Trophoblast cell (in vitro differentiated cells and primary cell): ENCODE data around the gene TRIM10.

Experiments used
- DNase-seq, 2 donors: peaks; one replicate each; pipeline ENCODE4 v3.0.0-alpha.2; 2016
- H2AFZ ChIP-seq: 2 replicates; pipeline ENCODE4 v1.6.1; 2013; ENCODE audit warnings: low read length, moderate library complexity, mild to moderate bottlenecking; ENCODE audit not compliant: insufficient read depth, poor library complexity
- H2AK5ac ChIP-seq: 2 replicates; pipeline ENCODE4 v1.6.1; 2013; ENCODE audit warnings: mild to moderate bottlenecking, low read length
- H2BK120ac ChIP-seq: 2 replicates; pipeline ENCODE4 v1.6.1; 2013; ENCODE audit warnings: low read length, mild to moderate bottlenecking, moderate library complexity; ENCODE audit not compliant: insufficient read depth, poor library complexity
- H2BK12ac ChIP-seq: 2 replicates; pipeline ENCODE4 v1.6.1; 2013; ENCODE audit warnings: mild to moderate bottlenecking, low read length, moderate library complexity
- H2BK5ac ChIP-seq: 2 replicates; pipeline ENCODE4 v1.6.1; 2013; ENCODE audit warnings: low read length, low read depth, moderate library complexity, mild to moderate bottlenecking; ENCODE audit not compliant: poor library complexity
- H3K14ac ChIP-seq: 2 replicates; pipeline ENCODE4 v1.6.1; 2013; ENCODE audit warnings: mild to moderate bottlenecking, low read length
- H3K18ac ChIP-seq: 2 replicates; pipeline ENCODE4 v1.6.1; 2013; ENCODE audit warnings: mild to moderate bottlenecking, low read length
- H3K23ac ChIP-seq: 2 replicates; pipeline ENCODE4 v1.6.1; 2013; ENCODE audit warnings: low read length
- H3K27ac ChIP-seq: 2 replicates; pipeline ENCODE4 v1.5.1; 2013; ENCODE audit warnings: low read depth, mild to moderate bottlenecking, inconsistent platforms, low read length, moderate library complexity
- H3K27me3 ChIP-seq: 2 replicates; pipeline ENCODE4 v1.6.1; 2013; ENCODE audit warnings: inconsistent platforms, mild to moderate bottlenecking, low read length, moderate library complexity; ENCODE audit not compliant: insufficient read depth
- H3K36me3 ChIP-seq, 2 experiments: 1 replicate in 1 of 2; 2 replicates in 1 of 2; pipeline ENCODE4 v1.6.1; 2013; ENCODE audit warnings: low read length in 2 of 2, mild to moderate bottlenecking in 2 of 2, moderate library complexity in 1 of 2; ENCODE audit not compliant: insufficient read depth in 2 of 2, control insufficient read depth in 1 of 2
- H3K4ac ChIP-seq: 2 replicates; pipeline ENCODE4 v1.6.1; 2013; ENCODE audit warnings: low read depth, mild to moderate bottlenecking, low read length, moderate library complexity
- H3K4me1 ChIP-seq, 2 experiments: 1 replicate in 1 of 2; 2 replicates in 1 of 2; pipeline ENCODE4 v1.6.1; 2013; ENCODE audit warnings: low read length in 2 of 2, mild to moderate bottlenecking in 2 of 2, moderate library complexity in 1 of 2; ENCODE audit not compliant: insufficient read depth in 2 of 2, control insufficient read depth in 1 of 2
- H3K4me2 ChIP-seq: 2 replicates; pipeline ENCODE4 v1.6.1; 2013; ENCODE audit warnings: inconsistent platforms, mild to moderate bottlenecking, low read length, moderate library complexity
- H3K4me3 ChIP-seq: 2 replicates; pipeline ENCODE4 v1.5.1; 2013; ENCODE audit warnings: mild to moderate bottlenecking, low read depth, low read length, inconsistent platforms
- H3K79me1 ChIP-seq: one replicate; pipeline ENCODE4 v1.6.1; 2013; ENCODE audit warnings: low read length
- H3K79me2 ChIP-seq: 2 replicates; pipeline ENCODE4 v1.6.1; 2013; ENCODE audit warnings: low read length, mild to moderate bottlenecking; ENCODE audit not compliant: control insufficient read depth, insufficient read depth, poor library complexity
- H3K9ac ChIP-seq: 2 replicates; pipeline ENCODE4 v1.6.1; 2013; ENCODE audit warnings: mild to moderate bottlenecking, low read length
- H3K9me3 ChIP-seq: 2 replicates; pipeline ENCODE4 v1.6.1; 2013; ENCODE audit warnings: low read depth, mild to moderate bottlenecking, control low read depth, inconsistent platforms, low read length; ENCODE audit not compliant: insufficient read depth
- H4K12ac ChIP-seq: 2 replicates; pipeline ENCODE4 v1.6.1; 2013; ENCODE audit warnings: low read depth, mild to moderate bottlenecking, low read length, moderate library complexity
- H4K8ac ChIP-seq: 2 replicates; pipeline ENCODE4 v1.6.1; 2013; ENCODE audit warnings: low read depth, mild to moderate bottlenecking, low read length, moderate library complexity
- H4K91ac ChIP-seq: one replicate; pipeline ENCODE4 v1.6.1; 2013; ENCODE audit warnings: low read depth, mild to moderate bottlenecking, low read length, moderate library complexity
- WGBS: extraction: QIAGEN DNeasy Blood & Tissue Kit; methylation state at CpG from one replicate; pipeline ENCODE4 v1.1.7; 2013; ENCODE audit warnings: missing lambda C conversion rate; ENCODE audit not compliant: insufficient read length, insufficient coverage; ENCODE audit errors: extremely low coverage; 5-methylcytosine and 5-hydroxymethylcytosine counted together

Gene TRIM10

DNA sequence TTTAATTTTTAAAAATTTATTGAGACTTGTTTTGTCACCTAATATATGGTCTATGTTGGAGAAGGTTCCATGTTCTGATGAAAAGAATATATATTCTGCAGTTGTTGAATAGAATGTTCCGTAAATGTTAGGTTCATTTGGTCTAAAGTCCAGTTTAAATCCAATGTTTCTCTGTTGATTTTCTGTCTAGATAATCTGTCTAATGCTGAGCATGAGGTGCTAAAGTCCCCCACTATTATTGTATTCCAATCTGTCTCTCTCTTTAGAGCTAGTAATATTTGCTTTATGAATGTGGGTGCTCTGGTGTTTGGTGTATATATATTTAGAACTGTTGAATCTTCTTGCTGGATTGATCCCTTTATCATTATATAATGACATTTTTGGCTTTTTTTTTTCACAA, 17.8 kb upstream of the TRIM10 start:
- H2BK120ac ChIP-seq, result no peak overlapping the region
- no peak overlapping the region for H2BK12ac ChIP-seq
- H3K79me2 ChIP-seq, result no peaks in the 10 kb centered on the region
- no CpG with 5 or more reads among the region's 1 CpG for WGBS
- no peak overlapping the region for H3K23ac ChIP-seq
- H3K18ac ChIP-seq, result no peak overlapping the region
- no peak for DNase-seq
- no peak overlapping the region for H4K12ac ChIP-seq
- H4K91ac ChIP-seq, result no peak overlapping the region
- no peaks in the 10 kb centered on the region for H3K27me3 ChIP-seq
- no peak overlapping the region for H4K8ac ChIP-seq
- H3K9me3 ChIP-seq, result no peaks in the 10 kb centered on the region
- H3K36me3 ChIP-seq, result no peaks in the 10 kb centered on the region
- H3K14ac ChIP-seq, result no peak overlapping the region
- no peak overlapping the region for H2BK5ac ChIP-seq
- no peak overlapping the region for H3K9ac ChIP-seq
- no peak overlapping the region for H3K27ac ChIP-seq
- no peak overlapping the region for H2AK5ac ChIP-seq
- H3K79me1 ChIP-seq, result no peaks in the 10 kb centered on the region
- H3K4ac ChIP-seq, result no peak overlapping the region
- no peak overlapping the region for H3K4me3 ChIP-seq
- H3K4me1 ChIP-seq, result no peaks in the 10 kb centered on the region
- H3K4me2 ChIP-seq, result no peak overlapping the region
- no peak overlapping the region for H2AFZ ChIP-seq

DNA sequence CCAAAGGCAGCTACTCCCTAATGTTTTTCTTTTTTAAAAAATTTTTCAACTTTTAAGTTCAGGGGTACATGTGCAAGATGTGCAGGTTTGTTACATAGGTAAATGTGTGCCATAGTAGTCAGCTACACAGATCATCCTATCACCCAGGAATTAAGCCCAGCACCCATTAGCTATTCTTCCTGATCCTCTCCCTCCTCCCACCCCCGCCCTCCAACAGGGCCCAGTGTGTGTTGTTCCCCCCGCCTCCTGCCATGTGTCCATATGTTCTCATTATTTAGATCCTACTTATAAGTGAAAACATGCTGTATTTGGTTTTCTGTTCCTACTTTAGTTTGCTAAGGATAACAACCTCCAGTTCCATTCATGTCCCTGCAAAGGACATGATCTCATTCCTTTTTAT, 14.8 kb upstream of the TRIM10 start:
- no peak overlapping the region for H2BK120ac ChIP-seq
- H2AK5ac ChIP-seq, result no peak overlapping the region
- no peaks in the 10 kb centered on the region for H3K79me2 ChIP-seq
- H3K9me3 ChIP-seq, result no peaks in the 10 kb centered on the region
- no peak overlapping the region for H3K9ac ChIP-seq
- H3K27me3 ChIP-seq, result peaks cover 14% of the 10 kb centered on the region
- DNase-seq, result no peak
- no peak overlapping the region for H3K14ac ChIP-seq
- no peak overlapping the region for H4K12ac ChIP-seq
- no peak overlapping the region for H2BK5ac ChIP-seq
- H3K18ac ChIP-seq, result no peak overlapping the region
- no peak overlapping the region for H3K4me3 ChIP-seq
- no CpG with 5 or more reads among the region's 2 CpGs for WGBS
- H3K27ac ChIP-seq, result no peak overlapping the region
- H3K79me1 ChIP-seq, result no peaks in the 10 kb centered on the region
- H3K4ac ChIP-seq, result no peak overlapping the region
- no peaks in the 10 kb centered on the region for H3K36me3 ChIP-seq
- H3K23ac ChIP-seq, result no peak overlapping the region
- no peak overlapping the region for H4K8ac ChIP-seq
- H3K4me2 ChIP-seq, result no peak overlapping the region
- no peak overlapping the region for H2AFZ ChIP-seq
- no peak overlapping the region for H2BK12ac ChIP-seq
- H4K91ac ChIP-seq, result no peak overlapping the region
- H3K4me1 ChIP-seq, result peaks cover 0 to 3% of the 10 kb centered on the region in 2 experiments

DNA sequence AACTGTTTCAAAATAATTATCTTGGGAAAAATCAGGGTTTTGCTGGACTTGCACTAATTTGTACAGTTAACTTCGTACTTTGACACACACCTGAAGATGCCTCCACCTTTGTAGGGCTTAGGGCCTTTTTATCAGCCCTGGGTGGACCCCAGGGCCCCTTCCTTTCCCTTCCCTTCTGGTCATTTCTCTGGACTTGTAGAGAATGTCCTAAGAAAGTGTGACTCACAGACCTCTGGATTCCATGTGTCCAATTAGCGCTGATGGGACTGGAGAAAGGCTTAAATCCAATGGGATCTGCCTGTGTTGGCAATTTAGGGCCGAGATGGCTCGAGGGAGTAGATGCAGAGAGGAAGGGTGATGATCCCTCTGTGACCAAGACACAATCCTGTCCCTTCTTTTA, 11.7 kb upstream of the TRIM10 start:
- H3K23ac ChIP-seq, result no peak overlapping the region
- H3K4me3 ChIP-seq, result no peak overlapping the region
- no peaks in the 10 kb centered on the region for H3K79me2 ChIP-seq
- no peaks in the 10 kb centered on the region for H3K36me3 ChIP-seq
- H3K79me1 ChIP-seq, result no peaks in the 10 kb centered on the region
- H2BK120ac ChIP-seq, result no peak overlapping the region
- H4K91ac ChIP-seq, result no peak overlapping the region
- H2BK5ac ChIP-seq, result no peak overlapping the region
- H4K8ac ChIP-seq, result no peak overlapping the region
- H3K9ac ChIP-seq, result no peak overlapping the region
- no peak overlapping the region for H3K4me2 ChIP-seq
- H3K9me3 ChIP-seq, result no peaks in the 10 kb centered on the region
- no peak overlapping the region for H3K4ac ChIP-seq
- H3K27ac ChIP-seq, result no peak overlapping the region
- peaks cover 0 to 3% of the 10 kb centered on the region in 2 experiments for H3K4me1 ChIP-seq
- H3K18ac ChIP-seq, result no peak overlapping the region
- DNase-seq, result no peak
- peaks cover 14% of the 10 kb centered on the region for H3K27me3 ChIP-seq
- no peak overlapping the region for H4K12ac ChIP-seq
- no peak overlapping the region for H2AK5ac ChIP-seq
- no peak overlapping the region for H2BK12ac ChIP-seq
- H3K14ac ChIP-seq, result no peak overlapping the region
- no peak overlapping the region for H2AFZ ChIP-seq
- WGBS, result no CpG with 5 or more reads among the region's 4 CpGs

DNA sequence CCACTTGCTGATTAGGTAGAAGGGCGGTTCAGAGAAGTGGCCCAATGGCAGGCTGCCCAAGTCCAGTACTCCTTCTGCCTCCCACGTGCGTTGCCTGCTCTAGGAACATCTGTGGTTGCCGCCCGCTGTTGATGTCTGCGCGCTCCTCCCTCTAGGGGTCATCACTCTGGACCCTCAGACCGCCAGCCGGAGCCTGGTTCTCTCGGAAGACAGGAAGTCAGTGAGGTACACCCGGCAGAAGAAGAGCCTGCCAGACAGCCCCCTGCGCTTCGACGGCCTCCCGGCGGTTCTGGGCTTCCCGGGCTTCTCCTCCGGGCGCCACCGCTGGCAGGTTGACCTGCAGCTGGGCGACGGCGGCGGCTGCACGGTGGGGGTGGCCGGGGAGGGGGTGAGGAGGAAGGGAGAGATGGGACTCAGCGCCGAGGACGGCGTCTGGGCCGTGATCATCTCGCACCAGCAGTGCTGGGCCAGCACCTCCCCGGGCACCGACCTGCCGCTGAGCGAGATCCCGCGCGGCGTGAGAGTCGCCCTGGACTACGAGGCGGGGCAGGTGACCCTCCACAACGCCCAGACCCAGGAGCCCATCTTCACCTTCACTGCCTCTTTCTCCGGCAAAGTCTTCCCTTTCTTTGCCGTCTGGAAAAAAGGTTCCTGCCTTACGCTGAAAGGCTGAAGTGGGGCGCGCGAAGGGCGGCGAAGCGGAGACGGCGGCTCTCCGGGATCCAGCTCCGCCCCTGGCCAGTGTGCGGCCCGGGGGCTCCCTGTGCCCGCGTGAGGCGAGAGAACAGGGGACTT, 10.9 kb upstream of the TRIM10 start:
- H3K18ac ChIP-seq, result no peak overlapping the region
- no peak overlapping the region for H4K12ac ChIP-seq
- no peak overlapping the region for H3K14ac ChIP-seq
- no peak overlapping the region for H4K8ac ChIP-seq
- no peak overlapping the region for H3K4ac ChIP-seq
- peaks cover 14% of the 10 kb centered on the region for H3K27me3 ChIP-seq
- H3K4me2 ChIP-seq, result peak overlapping the region; percentile 42
- H2AFZ ChIP-seq, result no peak overlapping the region
- H3K9ac ChIP-seq, result no peak overlapping the region
- no peaks in the 10 kb centered on the region for H3K9me3 ChIP-seq
- DNase-seq, result no peak
- no peak overlapping the region for H3K27ac ChIP-seq
- no peak overlapping the region for H3K4me3 ChIP-seq
- WGBS, result no CpG with 5 or more reads among the region's 62 CpGs
- H3K23ac ChIP-seq, result no peak overlapping the region
- no peak overlapping the region for H4K91ac ChIP-seq
- no peaks in the 10 kb centered on the region for H3K79me1 ChIP-seq
- H3K4me1 ChIP-seq, result peaks cover 0 to 3% of the 10 kb centered on the region in 2 experiments
- H2AK5ac ChIP-seq, result no peak overlapping the region
- no peak overlapping the region for H2BK12ac ChIP-seq
- H2BK120ac ChIP-seq, result no peak overlapping the region
- H2BK5ac ChIP-seq, result no peak overlapping the region
- H3K79me2 ChIP-seq, result no peaks in the 10 kb centered on the region
- no peaks in the 10 kb centered on the region for H3K36me3 ChIP-seq
